Stimulated activated CD8-positive, alpha-beta memory T cell treated with anti-CD3 and anti-CD28 coated beads, Interleukin-15, amount 100 ng/mL, for 48 hours (primary cell): ENCODE data around the gene SPAG4.

Source experiments
- DNase-seq, 2 donors: peaks; one replicate each; pipeline ENCODE4 v3.0.0-alpha.2; 2020; ENCODE audit warnings: low read depth in 2 of 2

The SPAG4 gene

GRCh38 chr20:35660122-35660937, 44.7 kb downstream of the SPAG4 start:
- peak in 1 of 2 donors; percentile 29 for DNase-seq

- no peak for DNase-seq
These were observed 45.4 kb downstream of the SPAG4 start for GRCh38 chr20:35661053-35661452.

GRCh38 chr20:35661908-35662307, 46.3 kb downstream of the SPAG4 start:
- DNase-seq = no peak

- no peak for DNase-seq
These were observed 46.9 kb downstream of the SPAG4 start for GRCh38 chr20:35662551-35662950.

- peak; percentile 27 to 43 for DNase-seq
These were observed 48.2 kb downstream of the SPAG4 start for GRCh38 chr20:35663516-35664465.

- DNase-seq = peak; percentile 88 to 90
These were observed 49.0 kb downstream of the SPAG4 start, which contains the start of the genes CPNE1 and RBM12 for GRCh38 chr20:35664466-35665206. TSS of gene CPNE1 (minus strand) at chr20:35664900. CDS start at chr20:35632923, 31,977 bp downstream. TSS of gene RBM12 (minus strand) at chr20:35664900. CDS start at chr20:35655322, 9,578 bp downstream.

- DNase-seq = no peak
These were observed 50.3 kb downstream of the SPAG4 start for GRCh38 chr20:35665949-35666288.

- DNase-seq = no peak
These were observed 53.6 kb downstream of the SPAG4 start for GRCh38 chr20:35669221-35669620.

GRCh38 chr20:35669681-35670080, 54.1 kb downstream of the SPAG4 start:
- DNase-seq = no peak
